Smooth muscle cell (in vitro differentiated cells): ENCODE data around the gene THYN1. TPM values are rescaled to one million over a fixed set of nuclear protein-coding genes. Genes with fewer than 3 reads are reported as not detected.
A peak's percentile ranks its signal among the peaks of the same experiment; 100 is the strongest.

Source experiments
- DNase-seq: peaks from one replicate; lab custom pipeline; 2025; ENCODE audit not compliant: unreplicated experiment; lab: John Stamatoyannopoulos, UW
- H2AFZ ChIP-seq: fragments of 200-600 bp; sonication (generic); 2 replicates; pipeline ENCODE4 v1.6.0; 2016; ENCODE audit warnings: antibody characterized with exemption, low read depth, mild to moderate bottlenecking
- H3F3A ChIP-seq: fragments of 200-600 bp; sonication (generic); 2 replicates; pipeline ENCODE4 v1.6.0; 2017; ENCODE audit warnings: antibody characterized with exemption, low read depth
- H3K27ac ChIP-seq: fragments of 200-600 bp; sonication (generic); 2 replicates; pipeline ENCODE4 v1.5.1; 2016; ENCODE audit warnings: low read depth, mild to moderate bottlenecking
- H3K27me3 ChIP-seq: fragments of 200-600 bp; sonication (generic); 2 replicates; pipeline ENCODE4 v1.6.1; 2016; ENCODE audit warnings: low read depth, mild to moderate bottlenecking
- H3K36me3 ChIP-seq: fragments of 200-600 bp; sonication (generic); 2 replicates; pipeline ENCODE4 v1.5.1; 2016; ENCODE audit warnings: low read depth
- H3K4me1 ChIP-seq: fragments of 200-600 bp; sonication (generic); 2 replicates; pipeline ENCODE4 v1.5.1; 2016; ENCODE audit warnings: low read depth
- H3K4me2 ChIP-seq: fragments of 200-600 bp; sonication (generic); 2 replicates; pipeline ENCODE4 v1.6.0; 2016; ENCODE audit warnings: mild to moderate bottlenecking
- H3K4me3 ChIP-seq: fragments of 200-600 bp; sonication (generic); 2 replicates; pipeline ENCODE4 v1.5.1; 2016; ENCODE audit warnings: mild to moderate bottlenecking
- H3K79me2 ChIP-seq: fragments of 200-600 bp; sonication (generic); 2 replicates; pipeline ENCODE4 v1.6.0; 2016; ENCODE audit warnings: low read depth, mild to moderate bottlenecking
- H3K9ac ChIP-seq: fragments of 200-600 bp; sonication (generic); 2 replicates; pipeline ENCODE4 v1.6.0; 2016; ENCODE audit warnings: low read depth
- H3K9me3 ChIP-seq: fragments of 200-600 bp; sonication (generic); replicated peaks from 2 replicates; pipeline ENCODE4 v1.5.1; 2016; ENCODE audit warnings: low read depth
- H4K20me1 ChIP-seq: fragments of 200-600 bp; sonication (generic); 2 replicates; pipeline ENCODE4 v1.6.0; 2016; ENCODE audit warnings: low read depth
- WGBS: methylation state at CpG from one replicate; pipeline ENCODE4 v1.1.7; 2016; ENCODE audit warnings: low lambda C conversion rate; 5-methylcytosine and 5-hydroxymethylcytosine counted together
- polyA plus RNA-seq: library from polyadenylated mRNA; unstranded; fragments of >200 nt; fragmentation: Nextera tagmentation; extraction: Ambion mirVana; gene quantifications from 2 replicates; pipeline ENCODE4 v1.2.1, GENCODE V29; 2016
- total RNA-seq: library from RNA; depleted of rRNA; stranded (reverse); fragments of >200 nt; gene quantifications from 2 replicates; pipeline ENCODE4 v1.2.3, GENCODE V29; 2014
- TF ChIP-seq, protein P1 (sequence below): fragments of 200-600 bp; sonication (generic); IDR thresholded peaks from 2 replicates; pipeline ENCODE4 v1.5.1; 2017; ENCODE audit warnings: borderline replicate concordance, mild to moderate bottlenecking, antibody characterized with exemption; ENCODE audit not compliant: insufficient read depth, poor library complexity, severe bottlenecking

Gene THYN1
- total and polyA plus RNA-seq, 2 experiments from 2014 or later, result 41.3 to 49.7 TPM

DNA sequence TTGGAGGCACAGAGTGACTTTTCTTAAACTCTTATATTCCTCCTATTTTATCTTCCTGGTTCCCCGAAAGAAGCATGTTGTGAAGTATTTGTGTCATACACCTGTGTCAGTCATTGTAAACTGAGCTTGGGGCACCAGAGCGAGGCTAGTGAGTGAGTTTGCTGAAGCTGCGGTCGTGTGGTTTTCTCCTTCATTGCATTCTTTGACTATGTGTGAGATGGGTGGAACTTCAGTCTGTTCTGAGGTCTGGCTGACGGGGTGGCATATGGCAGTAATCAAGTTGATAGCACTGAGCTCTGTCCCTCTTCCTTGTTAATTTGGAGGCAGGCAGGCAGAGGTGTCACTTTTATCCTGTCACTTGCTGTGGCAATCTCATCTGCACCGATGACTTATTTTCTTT is 24.5 kb downstream of the THYN1 start:
- peaks cover 60% of the 10 kb centered on the region for H3K79me2 ChIP-seq
- H3F3A ChIP-seq, result no peaks in the 10 kb centered on the region
- 67% methylated on average over 6 of the region's 6 CpGs for WGBS
- H3K4me3 ChIP-seq, result no peak overlapping the region
- peaks cover 85% of the 10 kb centered on the region for H4K20me1 ChIP-seq
- DNase-seq, result no peak
- no peaks in the 10 kb centered on the region for H3K27me3 ChIP-seq
- H3K4me2 ChIP-seq, result no peak overlapping the region
- no peak overlapping the region for H2AFZ ChIP-seq
- no peak overlapping the region for H3K27ac ChIP-seq
- H3K36me3 ChIP-seq, result no peaks in the 10 kb centered on the region
- no peaks in the 10 kb centered on the region for H3K9me3 ChIP-seq
- TF ChIP-seq, protein P1, sequence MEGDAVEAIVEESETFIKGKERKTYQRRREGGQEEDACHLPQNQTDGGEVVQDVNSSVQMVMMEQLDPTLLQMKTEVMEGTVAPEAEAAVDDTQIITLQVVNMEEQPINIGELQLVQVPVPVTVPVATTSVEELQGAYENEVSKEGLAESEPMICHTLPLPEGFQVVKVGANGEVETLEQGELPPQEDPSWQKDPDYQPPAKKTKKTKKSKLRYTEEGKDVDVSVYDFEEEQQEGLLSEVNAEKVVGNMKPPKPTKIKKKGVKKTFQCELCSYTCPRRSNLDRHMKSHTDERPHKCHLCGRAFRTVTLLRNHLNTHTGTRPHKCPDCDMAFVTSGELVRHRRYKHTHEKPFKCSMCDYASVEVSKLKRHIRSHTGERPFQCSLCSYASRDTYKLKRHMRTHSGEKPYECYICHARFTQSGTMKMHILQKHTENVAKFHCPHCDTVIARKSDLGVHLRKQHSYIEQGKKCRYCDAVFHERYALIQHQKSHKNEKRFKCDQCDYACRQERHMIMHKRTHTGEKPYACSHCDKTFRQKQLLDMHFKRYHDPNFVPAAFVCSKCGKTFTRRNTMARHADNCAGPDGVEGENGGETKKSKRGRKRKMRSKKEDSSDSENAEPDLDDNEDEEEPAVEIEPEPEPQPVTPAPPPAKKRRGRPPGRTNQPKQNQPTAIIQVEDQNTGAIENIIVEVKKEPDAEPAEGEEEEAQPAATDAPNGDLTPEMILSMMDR, result no peak
- no peak overlapping the region for H3K9ac ChIP-seq
- H3K4me1 ChIP-seq, result peaks cover 10% of the 10 kb centered on the region

DNA sequence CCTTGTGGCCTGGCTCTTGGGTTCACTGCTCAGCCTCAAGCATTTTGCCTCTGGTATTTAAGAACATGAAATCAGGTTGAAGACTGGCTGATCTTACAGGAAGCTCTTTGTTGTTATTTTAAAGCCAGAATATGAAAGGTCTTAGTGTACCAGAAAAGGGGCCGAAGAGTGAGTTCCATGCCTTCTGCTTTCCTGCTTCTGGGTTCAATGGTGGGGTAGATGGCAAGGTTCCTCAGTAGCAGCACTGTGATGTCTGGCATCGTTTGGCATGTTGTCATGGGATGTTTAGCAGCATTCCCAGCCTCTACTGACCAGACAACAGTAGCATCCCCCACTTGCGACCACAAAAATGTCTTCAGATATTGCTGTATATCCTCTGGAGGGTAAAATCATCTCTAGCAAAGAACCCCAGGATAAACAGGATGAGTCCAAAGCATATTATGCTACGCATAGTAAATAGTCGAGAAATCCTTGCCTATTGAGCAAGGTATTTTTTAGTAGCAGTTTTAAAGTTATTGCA is 26.3 kb downstream of the THYN1 start:
- Histone ChIP-seq H3K9me3 (no peaks in the 10 kb centered on the region), H3K9ac (peak overlapping the region; percentile 37), H2AFZ (no peak overlapping the region), H3K4me2 (peak overlapping the region; percentile 94), H3K79me2 (peaks cover 69% of the 10 kb centered on the region), H3K27ac (peak overlapping the region; percentile 71), H3F3A (no peaks in the 10 kb centered on the region), H3K4me3 (no peak overlapping the region), H3K36me3 (no peaks in the 10 kb centered on the region), H4K20me1 (peaks cover 67% of the 10 kb centered on the region), H3K27me3 (no peaks in the 10 kb centered on the region), H3K4me1 (peaks cover 15% of the 10 kb centered on the region)
- no peak for DNase-seq
- TF ChIP-seq, protein P1, result no peak
- WGBS, result 60% methylated on average over 5 of the region's 5 CpGs

DNA sequence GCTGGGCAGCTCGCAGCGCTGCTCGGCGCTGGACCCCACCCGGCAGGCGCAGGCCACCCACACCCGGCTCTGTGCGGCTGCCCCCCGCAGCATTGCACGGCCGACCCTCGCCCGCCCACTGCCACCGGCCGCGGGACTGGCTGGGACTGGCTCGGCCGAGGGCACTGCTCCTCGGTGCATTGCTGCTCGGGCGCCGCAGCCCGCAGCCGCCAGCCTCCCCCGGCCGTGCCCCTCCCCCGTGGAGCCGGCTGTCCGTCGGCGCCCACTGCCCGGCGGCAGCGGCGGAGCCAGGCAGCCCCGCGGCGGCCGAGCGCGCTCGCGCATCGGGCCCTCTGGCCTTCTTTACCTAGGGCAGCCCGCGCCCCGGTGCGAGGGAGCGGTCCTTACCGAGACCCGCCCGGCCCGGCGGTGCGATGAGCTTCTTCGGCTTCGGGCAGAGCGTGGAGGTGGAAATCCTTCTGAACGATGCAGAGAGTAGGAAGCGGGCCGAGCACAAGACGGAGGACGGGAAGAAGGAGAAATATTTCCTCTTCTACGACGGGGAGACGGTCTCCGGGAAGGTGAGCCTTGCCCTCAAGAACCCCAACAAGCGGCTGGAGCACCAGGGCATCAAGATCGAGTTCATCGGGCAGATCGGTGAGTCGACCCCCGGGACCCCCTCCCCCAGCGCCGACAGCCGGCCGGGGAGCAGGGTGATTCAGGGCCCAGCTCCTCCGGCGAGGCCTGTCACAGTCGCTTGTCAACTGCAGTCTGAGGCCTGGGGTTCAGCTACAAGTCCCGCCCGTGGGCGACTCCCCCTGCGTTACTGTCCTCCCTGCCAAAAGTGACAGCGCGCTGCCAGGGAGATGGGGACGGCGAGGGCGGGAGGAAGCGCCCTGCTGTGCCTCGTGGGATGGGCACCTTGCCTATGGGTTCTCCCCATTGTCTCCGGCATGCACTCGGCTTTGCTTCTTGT is 28.2 kb downstream of the THYN1 start:
- H3K9me3 ChIP-seq, result no peaks in the 10 kb centered on the region
- peaks cover 71% of the 10 kb centered on the region for H3K79me2 ChIP-seq
- peak overlapping the region; percentile 83 for H3K4me3 ChIP-seq
- peak overlapping the region; percentile 87 for H3K9ac ChIP-seq
- peaks cover 48% of the 10 kb centered on the region for H4K20me1 ChIP-seq
- H3F3A ChIP-seq, result no peaks in the 10 kb centered on the region
- peak overlapping the region; percentile 67 for H3K27ac ChIP-seq
- DNase-seq, result peak; percentile 77
- no peaks in the 10 kb centered on the region for H3K27me3 ChIP-seq
- peak overlapping the region; percentile 94 for H3K4me2 ChIP-seq
- peak overlapping the region; percentile 100 for H2AFZ ChIP-seq
- H3K36me3 ChIP-seq, result no peaks in the 10 kb centered on the region
- 1% methylated on average over 64 of the region's 93 CpGs for WGBS
- H3K4me1 ChIP-seq, result peaks cover 15% of the 10 kb centered on the region
- TF ChIP-seq, protein P1, result no peak
